Measurements from ENCODE around the gene PVALEF.

Gene PVALEF

DNA sequence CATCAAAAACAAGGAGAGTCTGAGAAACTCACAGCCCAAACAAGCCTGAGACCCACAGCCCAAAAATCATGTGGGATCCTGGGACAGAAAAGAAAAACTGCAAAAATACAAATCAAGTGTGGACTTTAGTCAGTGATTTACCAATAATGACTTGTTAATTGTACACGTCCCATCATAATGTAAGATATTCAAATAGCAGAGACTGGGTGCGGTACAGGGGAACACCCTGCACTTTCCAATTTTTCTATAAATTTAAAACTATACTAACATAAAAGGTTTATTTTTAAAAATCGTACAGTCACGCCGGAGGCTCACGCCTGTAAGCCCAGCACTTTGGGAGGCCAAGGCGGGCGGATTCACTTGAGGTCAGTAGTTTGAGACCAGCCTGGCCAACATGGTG, 48.7 kb downstream of the PVALEF start:
- Histone ChIP-seq H3K27ac (replicated peaks) (no peak overlapping the region), H3K27me3 (ENCODE audit: insufficient read depth, poor library complexity, severe bottlenecking) (no peaks in the 10 kb centered on the region), H3K4me3 (replicated peaks; ENCODE audit: insufficient read depth, low read length) (no peak overlapping the region)
- DNase-seq (ENCODE audit: low read depth in 1 of 2, low spot score in 1 of 2) = no peak
- TF ChIP-seq GABPA (IDR thresholded peaks at IDR 0.05; ENCODE audit: low read depth) (no peak), SPI1 (IDR thresholded peaks at IDR 0.05; ENCODE audit: borderline replicate concordance, low read depth) (no peak), REST (IDR thresholded peaks at IDR 0.05; ENCODE audit: insufficient replicate concordance, low read depth) (no peak), POLR2AphosphoS5 (IDR thresholded peaks at IDR 0.05; ENCODE audit: low read depth) (no peak)
- TF ChIP-seq, protein P1, sequence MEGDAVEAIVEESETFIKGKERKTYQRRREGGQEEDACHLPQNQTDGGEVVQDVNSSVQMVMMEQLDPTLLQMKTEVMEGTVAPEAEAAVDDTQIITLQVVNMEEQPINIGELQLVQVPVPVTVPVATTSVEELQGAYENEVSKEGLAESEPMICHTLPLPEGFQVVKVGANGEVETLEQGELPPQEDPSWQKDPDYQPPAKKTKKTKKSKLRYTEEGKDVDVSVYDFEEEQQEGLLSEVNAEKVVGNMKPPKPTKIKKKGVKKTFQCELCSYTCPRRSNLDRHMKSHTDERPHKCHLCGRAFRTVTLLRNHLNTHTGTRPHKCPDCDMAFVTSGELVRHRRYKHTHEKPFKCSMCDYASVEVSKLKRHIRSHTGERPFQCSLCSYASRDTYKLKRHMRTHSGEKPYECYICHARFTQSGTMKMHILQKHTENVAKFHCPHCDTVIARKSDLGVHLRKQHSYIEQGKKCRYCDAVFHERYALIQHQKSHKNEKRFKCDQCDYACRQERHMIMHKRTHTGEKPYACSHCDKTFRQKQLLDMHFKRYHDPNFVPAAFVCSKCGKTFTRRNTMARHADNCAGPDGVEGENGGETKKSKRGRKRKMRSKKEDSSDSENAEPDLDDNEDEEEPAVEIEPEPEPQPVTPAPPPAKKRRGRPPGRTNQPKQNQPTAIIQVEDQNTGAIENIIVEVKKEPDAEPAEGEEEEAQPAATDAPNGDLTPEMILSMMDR (IDR thresholded peaks at IDR 0.05; ENCODE audit: insufficient read depth, low read length) = no peak

DNA sequence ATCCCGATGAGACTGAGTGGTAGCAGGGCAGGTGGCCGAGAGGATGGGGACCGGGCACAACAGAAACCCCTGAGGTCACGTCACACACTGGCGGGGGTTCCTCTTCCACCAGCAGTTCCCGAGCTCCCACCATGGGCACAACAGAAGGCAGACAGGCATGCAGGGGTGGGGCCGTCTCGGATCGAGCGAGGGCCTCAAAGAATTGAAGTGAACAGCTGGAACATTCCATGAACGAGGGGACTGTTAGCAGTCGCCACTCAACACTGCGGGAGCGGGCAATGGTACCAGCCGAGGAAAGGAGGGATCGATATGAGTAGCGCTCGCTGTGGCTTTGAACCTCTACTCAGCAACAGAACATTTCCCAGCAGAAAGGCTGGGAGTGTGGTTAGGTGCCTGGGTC, 52.2 kb downstream of the PVALEF start:
- no peak overlapping the region for H3K27ac ChIP-seq (replicated peaks)
- DNase-seq (ENCODE audit: low read depth in 1 of 2, low spot score in 1 of 2) = no peak
- H3K4me3 ChIP-seq (replicated peaks; ENCODE audit: insufficient read depth, low read length) = no peak overlapping the region
- TF ChIP-seq, protein P1 (IDR thresholded peaks at IDR 0.05; ENCODE audit: insufficient read depth, low read length) = no peak
- TF ChIP-seq POLR2AphosphoS5 (IDR thresholded peaks at IDR 0.05; ENCODE audit: low read depth) = no peak
- TF ChIP-seq REST (IDR thresholded peaks at IDR 0.05; ENCODE audit: insufficient replicate concordance, low read depth) = no peak
- no peak for TF ChIP-seq GABPA (IDR thresholded peaks at IDR 0.05; ENCODE audit: low read depth)
- no peak for TF ChIP-seq SPI1 (IDR thresholded peaks at IDR 0.05; ENCODE audit: borderline replicate concordance, low read depth)
- no peaks in the 10 kb centered on the region for H3K27me3 ChIP-seq (ENCODE audit: insufficient read depth, poor library complexity, severe bottlenecking)

DNA sequence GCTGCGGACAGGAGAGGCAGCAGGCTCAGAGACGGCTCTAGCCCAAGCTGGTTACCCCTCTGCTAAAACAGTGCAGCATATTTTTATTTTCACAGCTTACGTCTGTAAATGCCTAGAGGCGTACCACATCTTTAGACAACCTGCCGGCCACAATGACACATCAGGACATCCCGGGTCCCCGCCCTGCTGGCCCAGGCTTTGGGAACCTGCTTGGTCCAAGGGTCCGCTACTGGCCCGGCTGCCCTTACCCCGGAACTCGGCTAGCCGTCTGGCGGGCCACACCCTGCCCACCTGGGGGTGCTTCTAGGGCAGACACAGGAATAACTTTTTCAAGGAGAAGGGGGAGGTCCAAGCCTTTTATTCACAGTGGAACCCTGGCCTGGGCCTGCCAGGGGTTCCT, 53.2 kb downstream of the PVALEF start:
- H3K27ac ChIP-seq (replicated peaks) = no peak overlapping the region
- no peak for DNase-seq (ENCODE audit: low read depth in 1 of 2, low spot score in 1 of 2)
- no peak overlapping the region for H3K4me3 ChIP-seq (replicated peaks; ENCODE audit: insufficient read depth, low read length)
- TF ChIP-seq, protein P1 (IDR thresholded peaks at IDR 0.05; ENCODE audit: insufficient read depth, low read length) = no peak
- no peak for TF ChIP-seq SPI1 (IDR thresholded peaks at IDR 0.05; ENCODE audit: borderline replicate concordance, low read depth)
- no peak for TF ChIP-seq REST (IDR thresholded peaks at IDR 0.05; ENCODE audit: insufficient replicate concordance, low read depth)
- TF ChIP-seq GABPA (IDR thresholded peaks at IDR 0.05; ENCODE audit: low read depth) = no peak
- no peak for TF ChIP-seq POLR2AphosphoS5 (IDR thresholded peaks at IDR 0.05; ENCODE audit: low read depth)
- H3K27me3 ChIP-seq (ENCODE audit: insufficient read depth, poor library complexity, severe bottlenecking) = no peaks in the 10 kb centered on the region
